ENCODE measurements around the gene SMG9. TPM values are rescaled to one million over a fixed set of nuclear protein-coding genes. Genes with fewer than 3 reads are reported as not detected.

Gene SMG9
- total RNA-seq, 4 donors from 2014 or later = 14.6 to 49.8 (median 28.0) TPM

DNA sequence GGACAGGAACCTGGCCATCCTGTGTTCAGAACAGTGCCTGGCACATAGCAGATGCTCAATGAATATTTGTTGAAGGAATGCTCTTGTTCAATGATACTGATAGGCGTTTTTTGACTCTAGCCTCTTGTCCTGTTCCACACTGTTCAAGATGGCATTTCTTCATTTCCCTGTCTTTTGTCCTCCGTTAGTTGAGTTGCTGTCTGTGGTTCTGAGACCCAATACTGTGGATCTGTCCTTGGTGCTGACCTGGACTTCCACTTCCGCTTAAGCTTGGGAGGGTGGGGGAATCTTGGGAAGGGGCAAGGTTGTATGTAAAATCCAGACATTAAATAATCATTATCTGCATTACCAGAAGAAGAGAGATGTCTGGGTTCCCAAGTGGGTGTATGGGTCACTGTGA, 34.3 kb upstream of the SMG9 start:
- Histone ChIP-seq H3K27me3 (no peaks in the 10 kb centered on the region), H3K4me1 (peaks cover 0 to 13% (median 11%) of the 10 kb centered on the region in 4 donors), H3K27ac (no peak overlapping the region), H3K4me3 (no peak overlapping the region), H3K36me3 (no peaks in the 10 kb centered on the region), H3K9me3 (no peaks in the 10 kb centered on the region)
- WGBS, 2 donors = 5 to 8% methylated on average over 3 of the region's 3 CpGs
- TF ChIP-seq CTCF (IDR thresholded peaks at IDR 0.05) (no peak), EP300 (IDR thresholded peaks at IDR 0.05) (no peak), POLR2A (IDR thresholded peaks at IDR 0.05) (no peak)
- DNase-seq (ENCODE audit: low spot score in 2 of 2) = no peak

DNA sequence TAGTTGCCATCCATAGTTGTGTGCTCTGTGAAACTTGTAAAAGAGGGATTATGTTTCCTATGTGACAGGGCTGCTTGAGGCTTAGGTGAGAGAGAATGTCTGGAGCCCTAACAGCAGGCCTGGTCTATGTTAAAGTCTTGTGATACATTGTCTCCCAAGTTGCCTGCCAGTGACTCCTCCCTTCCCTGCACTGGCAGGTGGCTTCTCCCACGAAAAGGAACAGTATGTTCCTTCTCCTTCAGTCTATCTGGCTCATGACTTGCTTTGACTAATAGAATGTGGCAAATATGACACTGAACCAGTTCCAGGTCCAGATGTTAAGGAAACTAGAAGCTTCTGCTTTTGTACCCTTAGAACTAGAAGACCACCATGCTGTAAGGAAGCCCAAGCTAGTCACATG, 31.9 kb upstream of the SMG9 start:
- Histone ChIP-seq H3K9me3 (no peaks in the 10 kb centered on the region), H3K4me3 (no peak overlapping the region), H3K4me1 (peaks cover 0 to 13% (median 11%) of the 10 kb centered on the region in 4 donors), H3K27ac (no peak overlapping the region), H3K36me3 (no peaks in the 10 kb centered on the region), H3K27me3 (no peaks in the 10 kb centered on the region)
- no peak for TF ChIP-seq EP300 (IDR thresholded peaks at IDR 0.05)
- TF ChIP-seq POLR2A (IDR thresholded peaks at IDR 0.05) = no peak
- no peak for TF ChIP-seq CTCF (IDR thresholded peaks at IDR 0.05)
- no peak for DNase-seq (ENCODE audit: low spot score in 2 of 2)
- WGBS, 2 donors = 57 to 58% methylated on average over 1 of the region's 1 CpG

DNA sequence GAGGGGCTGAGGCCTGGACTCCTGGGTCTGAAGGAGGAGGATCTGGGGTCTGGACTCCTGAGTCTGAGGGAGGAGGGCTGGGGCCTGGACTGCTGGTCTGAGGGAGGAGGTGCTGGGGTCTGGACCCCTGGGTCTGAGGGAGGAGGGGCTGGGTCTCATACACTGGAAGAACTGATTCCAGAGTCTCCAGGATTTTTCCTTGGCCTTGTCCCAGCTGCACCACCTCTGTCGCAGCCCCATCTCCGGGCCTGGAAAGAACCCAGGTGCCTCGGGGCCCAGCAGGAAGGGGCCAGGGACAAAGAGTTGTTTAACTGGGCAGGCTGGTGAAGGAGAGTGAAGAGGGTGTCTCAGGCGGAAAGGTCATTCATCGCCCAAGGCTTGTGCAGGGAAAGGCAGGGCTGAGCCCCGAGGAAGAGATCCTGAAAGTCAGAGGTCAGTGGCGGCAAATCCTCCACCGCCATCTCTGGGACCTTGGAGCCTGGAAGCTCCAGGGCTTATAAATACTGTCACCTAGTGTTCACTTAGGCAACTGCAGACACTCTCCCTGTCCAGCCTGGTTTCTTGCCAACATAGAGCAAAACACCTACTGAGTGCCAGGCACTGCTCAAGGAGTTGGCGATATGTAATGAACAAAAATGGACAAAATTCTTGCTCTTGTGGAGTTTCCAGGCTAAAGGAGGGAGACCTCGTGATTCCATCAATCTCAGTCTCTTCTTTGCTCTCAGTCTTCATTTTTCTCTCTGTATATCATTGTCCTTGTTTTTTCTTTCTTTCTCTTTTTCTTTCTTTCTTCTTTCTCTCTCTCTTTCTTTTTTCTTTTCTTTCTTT, 30.4 kb upstream of the SMG9 start:
- WGBS, 2 donors = 10 to 11% methylated on average over 9 to 10 of the region's 10 CpGs

GRCh38 chr19:43784241-43784980, 29.6 kb upstream of the SMG9 start:
- TF ChIP-seq POLR2A (IDR thresholded peaks at IDR 0.05) (no peak), CTCF (IDR thresholded peaks at IDR 0.05) (no peak), EP300 (IDR thresholded peaks at IDR 0.05) (no peak)
- Histone ChIP-seq H3K27ac (peak overlapping the region in 3 of 4 donors; percentile 11 to 75 (median 71)), H3K4me3 (no peak overlapping the region), H3K9me3 (no peaks in the 10 kb centered on the region), H3K36me3 (no peaks in the 10 kb centered on the region), H3K27me3 (no peaks in the 10 kb centered on the region), H3K4me1 (peaks cover 0 to 20% (median 17%) of the 10 kb centered on the region in 4 donors)
- 45 to 56% methylated on average over 4 of the region's 4 CpGs for WGBS, 2 donors
- DNase-seq (ENCODE audit: low spot score in 2 of 2) = no peak

More for the DNA sequence above, 30.4 kb upstream of the SMG9 start:
- Histone ChIP-seq H3K27me3 (no peaks in the 10 kb centered on the region), H3K4me3 (no peak overlapping the region), H3K27ac (peak overlapping the region in 3 of 4 donors; percentile 11 to 75 (median 71)), H3K9me3 (no peaks in the 10 kb centered on the region), H3K4me1 (peaks cover 0 to 16% (median 12%) of the 10 kb centered on the region in 4 donors), H3K36me3 (no peaks in the 10 kb centered on the region)
- peak in 1 of 2 donors; percentile 65 for DNase-seq (ENCODE audit: low spot score in 2 of 2)
- TF ChIP-seq CTCF (IDR thresholded peaks at IDR 0.05) = peak; percentile 88 to 99 (median 94)
- TF ChIP-seq EP300 (IDR thresholded peaks at IDR 0.05) = no peak
- no peak for TF ChIP-seq POLR2A (IDR thresholded peaks at IDR 0.05)

- no peaks in the 10 kb centered on the region for H3K27me3 ChIP-seq
- DNase-seq (ENCODE audit: low spot score in 2 of 2) = no peak
- H3K36me3 ChIP-seq = no peaks in the 10 kb centered on the region
- peak overlapping the region in 1 of 4 donors; percentile 71 for H3K27ac ChIP-seq
- TF ChIP-seq EP300 (IDR thresholded peaks at IDR 0.05) (no peak), CTCF (IDR thresholded peaks at IDR 0.05) (no peak), POLR2A (IDR thresholded peaks at IDR 0.05) (no peak)
- H3K4me1 ChIP-seq = peaks cover 0 to 25% (median 21%) of the 10 kb centered on the region in 4 donors
- no peaks in the 10 kb centered on the region for H3K9me3 ChIP-seq
- 86 to 88% methylated on average over 8 of the region's 8 CpGs for WGBS, 2 donors
- no peak overlapping the region for H3K4me3 ChIP-seq
Measured at GRCh38 chr19:43783636-43784035, 28.9 kb upstream of the SMG9 start.

All from tibial nerve (tissue), 4 donors.